GM23338 (cell line): Measurements from ENCODE around the gene UNC80. TPM values are rescaled to one million over a fixed set of nuclear protein-coding genes. Genes with fewer than 3 reads are reported as not detected.

Experiments used
- ATAC-seq: fragments of 200-7000 bp; cut with Tn5 transposase; 3 replicates; pipeline ENCODE4 v1.9.1; 2020
- DNase-seq: peaks from one replicate; pipeline ENCODE4 v3.0.0-alpha.2; 2015; ENCODE audit warnings: low spot score
- H2AFZ ChIP-seq: fragments of 200-600 bp; sonication (generic); 2 replicates; pipeline ENCODE4 v1.8.0; 2016; ENCODE audit warnings: antibody characterized with exemption, mild to moderate bottlenecking, moderate library complexity
- H3F3A ChIP-seq: fragments of 200-600 bp; sonication (generic); replicated peaks from 2 replicates; pipeline ENCODE4 v1.8.0; 2017; ENCODE audit warnings: antibody characterized with exemption, mixed run types, low read depth
- H3K27ac ChIP-seq: fragments of 200-600 bp; sonication (generic); 2 replicates; pipeline ENCODE4 v1.6.1; 2016; ENCODE audit warnings: low read depth
- H3K27me3 ChIP-seq: fragments of 200-600 bp; sonication (generic); 2 replicates; pipeline ENCODE4 v1.8.0; 2016; ENCODE audit warnings: mild to moderate bottlenecking, mixed run types, moderate library complexity; ENCODE audit not compliant: insufficient read depth
- H3K36me3 ChIP-seq: fragments of 200-600 bp; sonication (generic); 2 replicates; pipeline ENCODE4 v1.8.0; 2016; ENCODE audit warnings: mild to moderate bottlenecking; ENCODE audit not compliant: insufficient read depth
- H3K4me1 ChIP-seq: fragments of 200-600 bp; sonication (generic); 2 replicates; pipeline ENCODE4 v1.8.0; 2016; ENCODE audit warnings: mild to moderate bottlenecking, moderate library complexity; ENCODE audit not compliant: insufficient read depth
- H3K4me2 ChIP-seq: fragments of 200-600 bp; sonication (generic); 2 replicates; pipeline ENCODE4 v1.7.1; 2017; ENCODE audit warnings: mixed run types
- H3K4me3 ChIP-seq: fragments of 200-600 bp; sonication (generic); 2 replicates; pipeline ENCODE4 v1.6.1; 2016; ENCODE audit warnings: mixed run types
- H3K79me2 ChIP-seq: fragments of 200-600 bp; sonication (generic); replicated peaks from 2 replicates; pipeline ENCODE4 v1.8.0; 2017; ENCODE audit warnings: mild to moderate bottlenecking; ENCODE audit not compliant: insufficient read depth
- H3K9me2 ChIP-seq: fragments of 200-600 bp; sonication (generic); 2 replicates; pipeline ENCODE4 v1.8.0; 2017; ENCODE audit not compliant: insufficient read depth
- H4K20me1 ChIP-seq: fragments of 200-600 bp; sonication (generic); replicated peaks from 2 replicates; pipeline ENCODE4 v1.8.0; 2017; ENCODE audit warnings: mild to moderate bottlenecking; ENCODE audit not compliant: insufficient read depth
- H3K27ac Mint-ChIP-seq: 2 replicates; pipeline ENCODE4 v1.8.0; 2020; ENCODE audit warnings: inconsistent platforms, mild to moderate bottlenecking, moderate library complexity, mixed read lengths
- H3K27me3 Mint-ChIP-seq: 3 replicates; pipeline ENCODE4 v1.8.0; 2022; ENCODE audit warnings: low read depth, mild to moderate bottlenecking, moderate library complexity, mixed read lengths, inconsistent platforms; ENCODE audit not compliant: insufficient read depth, poor library complexity
- H3K36me3 Mint-ChIP-seq: 3 replicates; pipeline ENCODE4 v1.8.0; 2021; ENCODE audit warnings: low read depth, mild to moderate bottlenecking, inconsistent platforms, moderate library complexity, mixed read lengths
- H3K4me1 Mint-ChIP-seq: 3 replicates; pipeline ENCODE4 v1.8.0; 2020; ENCODE audit warnings: mild to moderate bottlenecking, inconsistent platforms, mixed read lengths
- H3K4me3 Mint-ChIP-seq: 3 replicates; pipeline ENCODE4 v1.8.0; 2021; ENCODE audit warnings: moderate library complexity, mild to moderate bottlenecking, inconsistent platforms, mixed read lengths
- H3K9me3 Mint-ChIP-seq: 3 replicates; pipeline ENCODE4 v1.8.0; 2020; ENCODE audit warnings: moderate library complexity, mild to moderate bottlenecking, inconsistent platforms, mixed read lengths
- ETS1 ChIP-seq: IDR thresholded peaks from 2 replicates; pipeline ENCODE4 v1.6.1; 2016; ENCODE audit warnings: antibody characterized with exemption
- EZH2 ChIP-seq: fragments of 200-600 bp; sonication (generic); IDR thresholded peaks from one replicate; pipeline ENCODE4 v1.8.0; 2017; ENCODE audit warnings: antibody characterized with exemption, mild to moderate bottlenecking, low read depth; ENCODE audit not compliant: unreplicated experiment
- EZH2phosphoT487 ChIP-seq: fragments of 200-600 bp; sonication (generic); IDR thresholded peaks from one replicate; pipeline ENCODE4 v1.8.1; 2018; ENCODE audit warnings: antibody characterized with exemption; ENCODE audit not compliant: unreplicated experiment
- JUNB ChIP-seq: IDR thresholded peaks from one replicate; pipeline ENCODE4 v1.6.1; 2016; ENCODE audit warnings: antibody characterized with exemption; ENCODE audit not compliant: unreplicated experiment
- POLR2AphosphoS5 ChIP-seq: IDR thresholded peaks from 2 replicates; pipeline ENCODE4 v1.6.1; 2016; ENCODE audit warnings: antibody characterized with exemption, low read depth
- STAT1 ChIP-seq: IDR thresholded peaks from one replicate; pipeline ENCODE4 v1.6.1; 2016; ENCODE audit warnings: antibody characterized with exemption; ENCODE audit not compliant: unreplicated experiment
- ZNF331 ChIP-seq: fragments of 250-450 bp; sonication (Bioruptor Pico); IDR thresholded peaks from 2 replicates; pipeline ENCODE4 v1.5.0; 2020; ENCODE audit warnings: low read depth, mild to moderate bottlenecking, moderate library complexity
- ZNF462 ChIP-seq: fragments of 250-450 bp; sonication (Bioruptor Pico); IDR thresholded peaks from 2 replicates; pipeline ENCODE4 v1.5.0; 2020; ENCODE audit warnings: mild to moderate bottlenecking, moderate library complexity
- polyA plus RNA-seq: library from polyadenylated mRNA; unstranded; fragments of >200 nt; fragmentation: Nextera tagmentation; extraction: Ambion mirVana; gene quantifications from 2 replicates; pipeline ENCODE4 v1.2.1, GENCODE V29; 2016
- total RNA-seq: library from RNA; depleted of rRNA; stranded (reverse); fragments of >200 nt; shearing (Covaris generic); gene quantifications from 2 replicates; pipeline ENCODE4 v1.2.3, GENCODE V29; 2014

Gene UNC80
- total and polyA plus RNA-seq, 2 experiments from 2014 or later = 0.11 to 1.5 TPM

- Histone ChIP-seq H4K20me1 (no peaks in the 10 kb centered on the region), H3K4me1 (no peaks in the 10 kb centered on the region), H2AFZ (no peak overlapping the region), H3K9me2 (no peaks in the 10 kb centered on the region), H3K36me3 (no peaks in the 10 kb centered on the region), H3K79me2 (no peaks in the 10 kb centered on the region), H3K27ac (no peak overlapping the region), H3K4me2 (no peak overlapping the region), H3K4me3 (no peak overlapping the region), H3K27me3 (no peaks in the 10 kb centered on the region), H3F3A (no peaks in the 10 kb centered on the region)
- DNase-seq (no peak), ATAC-seq (no peak)
- Mint-ChIP-seq H3K4me1 (peaks cover 3% of the 10 kb centered on the region), H3K27ac (no peak overlapping the region), H3K4me3 (no peak overlapping the region), H3K9me3 (no peaks in the 10 kb centered on the region), H3K36me3 (no peaks in the 10 kb centered on the region), H3K27me3 (no peaks in the 10 kb centered on the region)
- TF ChIP-seq POLR2AphosphoS5 (no peak), EZH2phosphoT487 (no peak), ZNF462 (CRISPR knock-in tag) (no peak), ETS1 (no peak), EZH2 (no peak), ZNF331 (CRISPR knock-in tag) (no peak), JUNB (no peak), STAT1 (no peak)
Observed at GRCh38 chr2:209917154-209917771, 145.6 kb downstream of the UNC80 start.
